GM20000 (cell line): ENCODE measurements around the gene TIAM1.

Source experiments
- DNase-seq: peaks from one replicate; pipeline ENCODE4 v3.0.0; 2012; ENCODE audit warnings: low spot score
- TF ChIP-seq, protein P1 (sequence below): IDR thresholded peaks from 2 replicates; pipeline ENCODE4 v1.5.1; 2012; ENCODE audit warnings: mild to moderate bottlenecking, control low read depth; ENCODE audit errors: extremely low read depth, missing control alignments

TIAM1 gene

DNA sequence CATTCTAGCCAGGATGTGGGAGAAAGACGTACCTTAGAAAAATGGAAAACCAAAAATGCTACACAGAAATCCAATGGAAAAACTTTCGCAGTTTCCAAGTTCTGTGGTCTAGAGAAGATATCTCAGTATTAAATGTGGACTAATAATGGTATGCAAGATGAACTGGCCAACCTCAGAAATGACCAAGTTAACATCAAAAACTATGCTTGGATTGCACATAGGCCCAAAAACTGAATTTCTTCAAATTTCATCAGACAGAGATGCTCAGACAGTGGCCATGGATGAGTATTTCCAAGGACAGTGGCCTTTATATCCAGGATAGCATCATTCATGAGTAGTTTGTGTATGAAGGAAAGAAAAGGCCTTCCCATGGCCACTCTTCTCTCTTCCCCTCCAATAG, 132.2 kb downstream of the TIAM1 start:
- TF ChIP-seq, protein P1, sequence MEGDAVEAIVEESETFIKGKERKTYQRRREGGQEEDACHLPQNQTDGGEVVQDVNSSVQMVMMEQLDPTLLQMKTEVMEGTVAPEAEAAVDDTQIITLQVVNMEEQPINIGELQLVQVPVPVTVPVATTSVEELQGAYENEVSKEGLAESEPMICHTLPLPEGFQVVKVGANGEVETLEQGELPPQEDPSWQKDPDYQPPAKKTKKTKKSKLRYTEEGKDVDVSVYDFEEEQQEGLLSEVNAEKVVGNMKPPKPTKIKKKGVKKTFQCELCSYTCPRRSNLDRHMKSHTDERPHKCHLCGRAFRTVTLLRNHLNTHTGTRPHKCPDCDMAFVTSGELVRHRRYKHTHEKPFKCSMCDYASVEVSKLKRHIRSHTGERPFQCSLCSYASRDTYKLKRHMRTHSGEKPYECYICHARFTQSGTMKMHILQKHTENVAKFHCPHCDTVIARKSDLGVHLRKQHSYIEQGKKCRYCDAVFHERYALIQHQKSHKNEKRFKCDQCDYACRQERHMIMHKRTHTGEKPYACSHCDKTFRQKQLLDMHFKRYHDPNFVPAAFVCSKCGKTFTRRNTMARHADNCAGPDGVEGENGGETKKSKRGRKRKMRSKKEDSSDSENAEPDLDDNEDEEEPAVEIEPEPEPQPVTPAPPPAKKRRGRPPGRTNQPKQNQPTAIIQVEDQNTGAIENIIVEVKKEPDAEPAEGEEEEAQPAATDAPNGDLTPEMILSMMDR, result no peak
- no peak for DNase-seq

DNA sequence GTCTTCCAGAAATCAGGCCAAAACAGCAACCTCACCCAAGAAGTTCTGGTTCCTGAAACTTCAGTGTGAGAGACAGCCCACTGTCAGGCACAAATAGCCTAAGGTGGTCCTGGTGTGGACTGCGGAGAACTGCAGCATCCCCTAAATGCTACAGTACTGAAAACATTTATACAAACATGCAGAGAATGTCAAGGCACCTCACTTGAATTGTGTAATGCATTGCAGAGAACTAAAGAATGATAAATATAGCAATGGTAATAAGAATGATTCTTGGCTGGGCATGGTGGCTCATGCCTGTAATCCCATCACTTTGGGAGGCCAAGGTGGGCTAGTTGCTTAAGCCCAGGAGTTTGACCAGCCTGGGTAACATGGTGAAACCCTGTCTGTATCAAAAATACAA, 138.6 kb downstream of the TIAM1 start:
- DNase-seq, result no peak
- TF ChIP-seq, protein P1, result no peak

DNA sequence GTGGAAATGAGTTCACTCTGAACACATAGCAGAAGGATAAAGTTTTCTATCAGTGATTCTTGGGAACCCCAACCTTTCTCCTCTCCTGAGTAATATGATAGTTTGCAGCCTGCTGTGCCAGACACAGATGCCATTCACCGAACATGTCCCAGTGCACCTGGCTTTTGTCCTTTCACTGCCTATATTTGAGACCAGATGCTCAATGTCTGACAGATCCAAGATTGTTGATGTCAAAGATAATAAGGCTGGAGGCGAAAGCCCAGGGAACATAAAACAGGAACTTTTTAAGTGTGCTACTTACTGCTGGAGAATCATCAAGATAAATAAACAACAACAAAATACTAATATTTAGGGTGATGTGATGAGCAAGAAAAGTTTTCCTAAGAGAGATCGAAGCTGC, 139.3 kb downstream of the TIAM1 start:
- TF ChIP-seq, protein P1, result no peak
- no peak for DNase-seq

DNA sequence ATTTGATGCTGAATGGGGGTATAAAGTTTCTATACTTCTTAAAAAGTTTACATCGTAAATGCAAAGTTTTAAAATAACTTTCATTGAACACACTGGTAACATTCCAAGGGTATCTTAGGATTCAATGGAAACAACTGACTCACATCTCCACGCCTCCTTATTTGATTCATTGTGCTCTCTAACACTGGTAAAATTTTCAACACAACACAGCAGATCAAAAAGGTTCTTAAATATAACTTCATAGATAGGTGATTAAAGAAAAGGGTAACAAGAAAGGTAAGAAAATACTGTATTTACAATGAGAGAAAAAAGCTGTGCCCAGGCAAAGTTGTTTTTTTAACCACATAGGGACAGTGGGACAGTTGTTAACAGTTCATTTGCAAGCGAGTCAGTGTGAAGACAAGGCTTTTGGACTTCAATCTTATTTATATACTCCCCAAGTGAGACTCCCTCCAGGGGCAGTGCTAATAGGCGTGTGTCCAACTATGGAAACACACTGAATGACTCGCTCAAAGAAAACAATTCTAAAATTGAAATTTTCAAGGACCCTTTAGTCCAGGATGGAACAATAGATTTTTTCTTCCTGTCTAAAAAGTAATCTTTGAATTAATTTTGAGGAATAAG, 140.5 kb downstream of the TIAM1 start:
- no peak for DNase-seq

DNA sequence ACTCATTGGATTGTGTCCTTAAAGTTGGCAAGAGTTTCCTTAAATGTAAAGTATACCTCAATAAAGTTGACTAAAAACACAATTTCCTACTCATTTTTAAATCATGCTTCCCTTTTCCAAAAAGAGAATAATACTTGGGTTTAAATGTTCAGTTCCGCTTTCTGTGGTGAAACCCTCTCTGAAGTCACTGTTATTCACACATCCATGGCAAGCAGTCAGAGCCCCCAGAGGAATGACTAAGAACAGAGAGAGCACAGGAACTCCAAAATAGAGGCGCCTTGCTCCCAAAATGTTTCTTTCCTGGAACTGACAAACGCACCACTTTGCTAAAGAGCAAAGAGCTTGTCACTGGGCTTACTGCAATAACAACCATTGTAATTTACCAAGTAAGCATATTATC, 142.5 kb downstream of the TIAM1 start:
- TF ChIP-seq, protein P1, result no peak
- DNase-seq, result peak; percentile 22

More for the DNA sequence above, 140.5 kb downstream of the TIAM1 start:
- TF ChIP-seq, protein P1, result no peak

DNA sequence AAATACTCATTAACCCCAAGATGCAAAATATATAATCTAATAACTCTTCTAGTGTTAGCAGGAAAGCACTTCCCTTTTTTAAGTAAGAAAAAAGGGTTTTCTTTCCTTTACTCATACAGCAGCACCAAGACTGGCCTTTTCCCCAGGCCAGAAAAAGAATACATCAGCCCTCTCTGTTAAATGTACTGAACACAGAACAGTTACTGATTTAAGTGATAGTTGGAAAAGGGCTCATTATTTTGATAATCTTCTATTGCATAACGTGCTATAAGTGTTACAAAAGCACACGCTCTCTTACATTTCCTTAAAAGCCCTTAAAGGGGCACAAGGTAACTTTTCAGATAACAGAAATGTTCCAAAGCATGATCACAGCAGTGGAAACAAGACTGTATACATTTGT, 142.9 kb downstream of the TIAM1 start:
- DNase-seq, result no peak
- TF ChIP-seq, protein P1, result no peak

DNA sequence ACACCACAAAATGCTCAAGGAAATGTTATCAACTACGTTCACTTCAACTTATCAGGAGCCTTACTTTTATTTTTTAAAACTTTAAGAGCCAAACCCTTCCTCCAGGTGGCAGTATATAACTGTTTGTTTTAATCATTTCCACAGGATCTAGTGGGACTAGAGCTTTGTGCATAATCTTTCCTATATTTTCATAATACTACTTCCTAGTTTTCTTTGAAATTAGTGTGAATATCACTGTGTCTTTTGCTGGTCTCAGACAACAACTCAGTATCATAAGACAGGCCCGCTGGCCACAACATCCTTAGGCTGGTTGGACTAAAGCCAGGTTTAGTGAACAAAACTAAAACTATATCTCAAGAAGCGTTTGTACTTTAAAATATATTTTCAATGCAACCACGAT, 145.5 kb downstream of the TIAM1 start:
- peak; percentile 33 for DNase-seq
- TF ChIP-seq, protein P1, result no peak
